ENCODE data around the gene ISG20L2.
A peak's percentile ranks its signal among the peaks of the same experiment; 100 is the strongest.

Gene ISG20L2

GRCh38 chr1:156741481-156741983, 13.0 kb upstream of the ISG20L2 start:
- DNase-seq (ENCODE audit: low read depth in 2 of 3, low spot score in 2 of 3) = no peak

- DNase-seq (ENCODE audit: low read depth in 2 of 3, low spot score in 2 of 3) = peak; percentile 83 to 91 (median 85)
These were observed 12.3 kb upstream of the ISG20L2 start, which contains the start of gene MRPL24 for GRCh38 chr1:156740741-156741480. Gene MRPL24 (minus strand): TSS chr1:156741088. CDS start chr1:156738704, 2,384 bp downstream.

- no peak for DNase-seq (ENCODE audit: low read depth in 2 of 3, low spot score in 2 of 3)
These were observed 11.7 kb upstream of the ISG20L2 start for GRCh38 chr1:156740237-156740740.

- no peak for DNase-seq (ENCODE audit: low read depth in 2 of 3, low spot score in 2 of 3)
These were observed 10.3 kb upstream of the ISG20L2 start for GRCh38 chr1:156738916-156739315.

- no peak for DNase-seq (ENCODE audit: low read depth in 2 of 3, low spot score in 2 of 3)
These were observed 9.8 kb upstream of the ISG20L2 start for GRCh38 chr1:156738407-156738806.

DNA sequence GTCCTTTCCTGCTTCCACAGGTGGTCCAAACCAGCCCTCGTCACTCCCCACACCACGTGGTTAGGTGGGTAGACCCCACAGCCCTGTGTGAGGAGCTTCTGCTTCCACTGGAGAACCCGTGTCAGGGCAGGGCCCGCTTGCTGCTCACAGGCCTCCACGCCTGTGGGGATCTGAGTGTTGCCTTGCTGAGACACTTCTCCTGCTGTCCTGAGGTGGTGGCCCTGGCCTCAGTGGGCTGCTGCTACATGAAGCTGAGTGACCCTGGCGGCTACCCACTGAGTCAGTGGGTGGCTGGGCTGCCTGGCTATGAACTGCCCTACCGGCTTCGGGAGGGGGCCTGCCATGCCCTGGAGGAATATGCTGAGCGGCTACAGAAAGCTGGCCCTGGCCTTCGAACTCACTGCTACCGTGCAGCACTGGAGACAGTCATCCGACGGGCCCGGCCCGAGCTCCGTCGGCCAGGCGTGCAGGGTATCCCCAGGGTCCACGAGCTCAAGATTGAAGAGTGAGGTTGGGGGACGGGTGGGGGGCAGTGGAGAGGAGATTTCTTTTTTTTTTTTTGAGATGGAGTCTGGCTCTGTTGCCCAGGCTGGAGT, 5.5 kb upstream of the ISG20L2 start:
- no peak for DNase-seq (ENCODE audit: low read depth in 2 of 3, low spot score in 2 of 3)

- DNase-seq (ENCODE audit: low read depth in 2 of 3, low spot score in 2 of 3) = peak in 2 of 3 experiments; percentile 63 to 64
These were observed 504 bp downstream of the ISG20L2 start, which contains the start of gene METTL25B for GRCh38 chr1:156727926-156728598. Gene METTL25B (plus strand): TSS chr1:156728469. CDS start chr1:156729105, 636 bp downstream.

GRCh38 chr1:156727492-156727891, 1.1 kb downstream of the ISG20L2 start:
- DNase-seq (ENCODE audit: low read depth in 2 of 3, low spot score in 2 of 3) = no peak

GRCh38 chr1:156726549-156727226, 1.9 kb downstream of the ISG20L2 start:
- no peak for DNase-seq (ENCODE audit: low read depth in 2 of 3, low spot score in 2 of 3)

DNA sequence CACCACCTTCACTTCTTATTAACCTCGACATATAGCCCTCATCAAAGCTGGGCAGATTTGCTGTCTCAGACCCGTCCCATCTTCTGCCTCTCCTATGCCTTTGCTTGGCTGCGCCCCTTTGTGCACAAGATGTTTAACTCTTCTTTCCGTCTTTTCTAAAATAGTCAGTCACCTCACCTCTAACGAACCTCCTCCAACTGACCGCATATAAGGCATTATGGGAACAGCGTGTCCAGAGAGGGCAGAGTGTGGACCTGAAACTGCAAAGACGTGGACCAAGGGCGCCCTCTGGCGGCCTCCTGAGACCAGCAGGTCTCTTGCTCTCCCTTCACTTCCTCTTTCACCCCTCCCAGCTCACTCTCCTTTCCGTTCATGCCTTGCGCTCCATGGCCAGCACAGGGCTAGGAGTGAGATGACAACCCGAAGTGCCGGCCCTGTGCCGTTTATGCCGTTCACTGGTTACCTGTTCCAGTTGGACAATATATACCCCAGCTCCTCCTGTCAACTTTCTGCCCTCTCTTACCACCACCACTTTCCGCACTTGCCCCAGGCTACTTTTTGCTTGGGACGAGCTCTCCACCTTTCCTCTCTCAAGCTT, 2.8 kb downstream of the ISG20L2 start:
- peak in 2 of 3 experiments; percentile 59 to 63 for DNase-seq (ENCODE audit: low read depth in 2 of 3, low spot score in 2 of 3)

DNA sequence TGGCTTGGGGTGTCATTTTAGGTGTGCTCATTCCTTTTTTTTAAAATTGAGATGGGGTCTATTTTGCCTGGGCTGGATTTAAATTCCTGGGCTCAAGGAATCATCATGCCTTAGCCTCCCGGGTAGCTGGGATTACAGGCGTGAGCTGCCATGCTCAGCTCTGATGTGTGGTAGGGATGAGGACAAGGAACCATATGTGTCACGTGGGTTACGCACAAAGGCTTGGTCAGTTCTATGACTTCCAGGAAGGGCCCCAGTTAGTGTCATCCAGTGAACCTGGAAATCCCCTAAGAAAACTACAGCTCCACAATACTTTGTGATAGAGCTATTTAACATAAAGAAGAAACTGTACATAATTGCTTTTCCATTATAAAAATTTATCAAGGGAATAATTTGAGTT, 7.0 kb downstream of the ISG20L2 start:
- DNase-seq (ENCODE audit: low read depth in 2 of 3, low spot score in 2 of 3) = no peak

DNA sequence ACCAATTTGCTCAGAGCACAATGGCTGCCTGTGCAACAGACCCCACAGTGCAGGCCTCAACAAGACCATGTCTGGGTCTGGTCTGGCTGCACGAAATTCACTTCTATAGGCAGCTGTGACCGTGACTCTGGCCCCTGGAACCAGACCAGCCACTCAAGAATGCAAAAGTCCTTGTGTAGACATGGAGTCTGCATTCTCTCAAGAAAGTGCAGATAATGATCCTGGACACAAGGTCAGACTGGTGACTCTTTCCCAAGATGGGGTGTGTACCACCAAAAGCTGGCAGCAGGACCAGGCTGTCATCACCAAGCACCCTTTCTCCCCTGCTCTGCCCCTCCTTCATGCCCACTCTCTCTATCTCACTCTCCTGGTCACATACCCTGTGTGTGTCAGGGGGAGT, 7.4 kb downstream of the ISG20L2 start:
- DNase-seq (ENCODE audit: low read depth in 2 of 3, low spot score in 2 of 3) = no peak

GRCh38 chr1:156717351-156717750, 11.2 kb downstream of the ISG20L2 start:
- DNase-seq (ENCODE audit: low read depth in 2 of 3, low spot score in 2 of 3) = no peak

DNA sequence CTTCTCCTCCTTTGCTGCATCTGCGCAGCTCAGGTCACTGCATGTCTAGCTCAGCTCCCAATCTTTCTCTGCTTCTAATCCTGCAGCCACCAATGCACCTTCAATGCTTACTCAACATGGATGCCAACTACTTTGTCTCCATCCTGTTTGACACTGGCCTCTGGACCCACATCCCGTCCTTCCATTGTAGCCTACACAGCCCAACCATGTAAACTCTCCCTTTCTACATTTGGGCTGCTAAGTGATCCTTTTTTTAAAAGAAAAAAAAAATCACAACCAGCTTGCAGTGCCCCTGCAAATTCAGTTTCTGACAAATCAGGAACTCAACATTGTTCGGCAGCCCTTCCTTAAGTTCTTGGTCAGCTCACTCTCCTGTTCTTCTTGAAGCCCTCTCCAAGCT, 13.7 kb downstream of the ISG20L2 start:
- DNase-seq (ENCODE audit: low read depth in 2 of 3, low spot score in 2 of 3) = no peak

DNA sequence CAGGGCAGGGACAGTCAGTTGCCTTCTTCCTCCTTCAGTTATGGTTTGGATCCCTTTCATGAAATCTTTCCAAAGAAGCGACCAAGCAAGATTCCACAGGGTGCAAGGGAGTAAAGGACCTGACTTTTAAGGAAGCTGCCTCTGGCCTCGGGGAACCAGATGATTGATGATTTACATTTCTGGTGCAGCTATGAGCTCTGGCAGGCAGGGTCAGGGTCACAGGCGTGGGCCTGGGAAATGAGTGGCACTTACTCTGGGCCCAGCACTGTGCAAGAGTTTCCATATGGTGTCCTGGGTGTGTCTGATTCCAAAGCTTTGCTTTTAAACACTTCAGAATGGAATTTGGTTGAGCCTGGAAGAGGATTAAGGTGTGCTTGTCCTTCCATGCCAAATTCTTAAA, 15.9 kb downstream of the ISG20L2 start:
- no peak for DNase-seq (ENCODE audit: low read depth in 2 of 3, low spot score in 2 of 3)

DNA sequence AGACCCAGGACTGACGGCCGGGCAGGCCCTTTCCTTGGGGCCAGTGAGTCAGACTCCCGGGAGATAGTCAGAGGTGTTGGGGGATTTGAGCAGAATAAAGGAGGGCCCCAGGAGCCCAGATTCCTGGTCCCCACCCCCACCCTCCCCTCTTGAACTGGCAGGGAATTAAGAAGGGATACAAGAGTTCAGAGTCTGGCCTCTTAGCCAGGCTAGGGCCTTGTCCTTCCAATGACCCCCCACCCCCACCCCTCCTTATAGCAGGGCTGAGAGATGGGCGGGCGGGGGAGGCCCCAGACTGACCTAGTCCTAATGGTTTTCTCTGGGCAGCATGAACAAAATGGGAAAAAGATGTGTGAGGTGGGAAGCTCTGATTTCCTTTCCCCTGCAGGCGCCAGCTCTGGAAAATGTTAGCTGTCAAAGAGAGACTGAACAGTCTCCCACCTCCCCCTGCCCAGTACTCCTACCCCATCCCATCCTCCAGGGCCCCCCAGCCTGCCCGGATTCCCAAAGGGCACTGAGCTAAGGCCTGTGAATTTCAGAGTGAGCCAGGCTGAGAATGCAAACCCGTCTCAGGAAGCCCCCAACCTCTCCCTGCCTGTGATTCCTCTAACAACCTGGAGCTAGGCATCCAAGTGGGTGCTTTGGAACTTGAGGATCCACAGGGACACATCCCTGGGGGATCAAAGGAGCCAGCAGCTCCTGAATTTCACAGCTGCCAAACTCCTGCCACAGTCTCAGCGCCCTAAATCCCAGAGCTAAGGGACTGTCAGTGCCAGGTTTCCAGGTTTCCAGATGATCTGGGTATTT, 17.4 kb downstream of the ISG20L2 start:
- DNase-seq (ENCODE audit: low read depth in 2 of 3, low spot score in 2 of 3) = no peak

DNA sequence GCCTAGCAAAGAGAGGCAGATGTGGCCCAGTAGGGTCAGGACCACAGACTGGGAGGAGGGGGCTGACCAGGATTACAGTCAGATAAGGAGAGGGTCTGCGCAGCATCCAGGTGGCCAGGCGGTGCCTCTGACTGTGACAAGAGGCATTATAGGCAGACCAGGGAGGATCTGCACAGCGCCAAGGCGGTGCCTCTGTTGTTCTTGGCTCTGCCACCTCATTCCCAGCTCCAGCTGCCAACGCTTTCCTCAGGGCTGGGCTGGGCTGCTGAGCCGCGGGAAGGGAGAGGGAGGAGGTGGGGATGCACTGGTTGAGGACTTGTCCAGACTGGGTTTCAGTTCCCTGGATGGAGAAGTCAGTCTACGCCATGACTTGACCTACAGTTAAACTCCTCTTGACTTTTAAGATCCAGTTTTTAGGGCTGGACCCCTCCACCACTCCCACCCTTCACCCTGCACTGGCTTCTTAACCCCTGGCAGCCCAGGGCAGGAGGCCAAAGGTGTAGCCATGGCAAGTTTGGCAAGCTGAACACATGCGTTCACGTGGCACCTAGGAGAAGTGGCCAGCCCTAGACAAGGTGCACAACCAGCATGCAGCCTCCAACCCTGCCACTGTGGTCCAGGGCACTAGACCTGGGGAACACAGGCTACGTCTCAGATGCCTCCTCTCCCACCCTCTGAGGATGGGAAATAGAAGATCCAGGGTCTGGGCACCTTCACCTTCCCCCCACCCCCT, 18.6 kb downstream of the ISG20L2 start:
- DNase-seq (ENCODE audit: low read depth in 2 of 3, low spot score in 2 of 3) = no peak

GRCh38 chr1:156709031-156709430, 19.5 kb downstream of the ISG20L2 start:
- no peak for DNase-seq (ENCODE audit: low read depth in 2 of 3, low spot score in 2 of 3)

- DNase-seq (ENCODE audit: low read depth in 2 of 3, low spot score in 2 of 3) = no peak
These were observed 20.3 kb downstream of the ISG20L2 start for GRCh38 chr1:156708218-156708661.

All from activated CD8-positive, alpha-beta memory T cell treated with anti-CD3 and anti-CD28 coated beads for 48 hours (primary cell).